ENCODE results near the gene TP73.

Gene TP73

GRCh38 chr1:3768811-3769390 is 116.6 kb downstream of the TP73 start:
- DNase-seq (ENCODE audit: low spot score), result no peak

DNA sequence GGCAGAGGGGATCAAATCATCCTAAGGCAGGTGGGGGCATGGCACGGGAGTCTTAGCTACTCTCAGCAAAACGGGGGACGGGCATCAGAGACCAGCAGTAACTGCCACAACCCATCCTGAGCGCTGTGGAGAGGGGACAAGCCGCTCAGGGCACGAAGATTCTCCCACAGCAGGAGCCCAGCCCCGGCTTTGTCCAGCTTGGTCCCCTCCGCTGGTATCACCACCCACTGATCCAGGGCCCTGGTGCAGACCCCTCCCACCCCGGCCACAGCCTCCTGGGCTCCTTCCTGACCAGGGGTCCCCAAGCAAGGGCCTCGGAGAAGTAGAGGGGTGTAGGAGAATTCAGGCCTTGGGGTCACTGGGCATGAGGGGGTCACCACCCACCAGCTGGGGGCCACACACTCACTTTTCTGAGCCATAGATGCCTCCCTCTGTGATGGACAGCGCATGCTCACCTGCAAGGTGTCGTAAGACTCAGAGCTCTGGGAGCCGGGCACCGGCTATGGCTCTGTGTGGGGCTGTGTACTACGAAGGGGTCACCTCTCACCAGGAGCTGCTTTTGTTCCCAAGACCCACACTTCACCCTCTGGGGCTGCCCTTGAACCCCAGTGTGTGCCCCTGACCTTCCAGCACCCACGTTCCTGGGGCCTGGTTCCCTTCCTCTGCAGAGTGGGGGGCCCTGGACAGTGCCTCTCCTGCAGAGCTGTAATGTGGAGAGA is 117.9 kb downstream of the TP73 start:
- DNase-seq (ENCODE audit: low spot score), result no peak

DNA sequence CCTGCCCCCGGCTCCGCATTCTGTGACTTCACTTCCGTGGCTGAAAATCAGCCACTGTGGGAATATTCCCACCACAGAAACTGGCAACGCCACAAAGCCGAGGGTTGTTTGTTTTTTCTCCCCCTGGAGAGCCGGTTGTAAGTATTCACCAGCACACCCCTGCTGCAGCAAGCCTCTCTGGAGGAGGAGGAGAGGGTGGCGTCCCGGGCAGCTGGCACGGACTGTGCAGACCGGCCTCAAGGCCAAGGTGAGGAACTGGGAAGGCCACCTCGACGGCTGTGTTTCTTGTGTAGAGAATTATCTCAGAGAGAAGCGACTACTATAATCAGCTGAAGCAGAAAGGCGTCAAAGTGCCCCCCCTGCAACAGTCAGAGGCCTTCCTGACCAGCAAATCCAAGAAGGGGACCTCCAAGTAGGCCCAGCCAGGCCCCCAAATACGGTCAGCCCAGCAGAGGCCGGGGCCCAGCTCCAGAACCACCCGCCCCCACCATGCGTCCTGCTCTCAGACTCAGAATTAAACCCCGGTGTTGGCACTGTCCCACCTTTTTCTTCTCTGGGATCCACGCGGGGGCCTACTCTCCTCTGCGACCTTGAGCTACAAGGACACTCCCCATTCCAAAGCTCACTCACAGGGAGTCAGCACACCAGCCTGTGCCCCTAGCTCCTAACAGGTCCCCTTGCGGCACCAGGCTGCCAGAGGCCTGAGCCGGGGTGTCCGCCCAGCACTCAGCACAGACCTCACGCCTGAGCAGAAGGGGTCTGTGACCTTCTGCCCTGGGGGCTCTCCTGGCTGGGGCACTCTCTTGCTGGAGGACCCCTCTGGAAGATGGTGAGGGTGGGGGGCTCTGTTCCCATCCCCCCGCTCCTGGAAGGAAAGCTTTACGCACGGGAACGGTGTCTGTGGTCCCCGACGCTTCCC is 119.1 kb downstream of the TP73 start:
- no peak for DNase-seq (ENCODE audit: low spot score)

DNA sequence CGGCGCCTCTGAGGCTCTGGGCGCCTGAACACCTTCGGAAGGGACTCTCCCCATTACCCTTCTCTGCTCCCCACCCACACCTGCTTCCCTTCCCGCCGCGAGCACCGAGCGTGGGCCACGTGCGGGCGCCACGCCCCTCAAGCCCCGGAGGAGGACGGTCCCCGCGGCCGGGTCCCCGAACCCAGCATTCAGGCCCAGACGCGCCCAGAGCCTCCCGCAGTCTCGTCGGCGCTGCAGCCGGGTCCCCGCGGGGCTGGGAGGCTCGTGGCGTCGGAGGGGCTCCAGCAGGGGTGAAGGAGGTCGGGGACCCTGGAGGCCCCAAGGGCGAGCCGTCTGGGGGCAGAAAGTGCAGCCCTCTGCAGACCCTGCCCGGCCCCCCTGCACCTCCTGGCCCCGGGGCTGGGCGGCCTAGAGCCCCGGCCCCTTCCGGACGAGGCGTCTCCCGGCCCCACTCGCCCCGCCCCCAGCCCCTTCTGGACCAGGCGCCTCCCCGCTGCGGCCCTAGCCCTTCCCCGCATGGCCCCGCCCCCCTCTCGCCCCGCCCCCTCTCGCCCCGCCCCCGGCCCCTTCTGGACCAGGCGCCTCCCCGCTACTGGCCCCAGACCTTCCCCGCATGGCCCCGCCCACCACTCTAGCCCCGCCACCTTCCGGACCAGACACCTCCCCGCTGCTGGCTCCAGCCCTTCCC is 119.9 kb downstream of the TP73 start:
- peak; percentile 86 for DNase-seq (ENCODE audit: low spot score)

GRCh38 chr1:3772715-3773571 is 120.6 kb downstream of the TP73 start, which contains the start of gene SMIM1:
Gene SMIM1 (plus strand): TSS chr1:3772749. CDS start chr1:3775374, 2,625 bp downstream.
- no peak for DNase-seq (ENCODE audit: low spot score)

DNA sequence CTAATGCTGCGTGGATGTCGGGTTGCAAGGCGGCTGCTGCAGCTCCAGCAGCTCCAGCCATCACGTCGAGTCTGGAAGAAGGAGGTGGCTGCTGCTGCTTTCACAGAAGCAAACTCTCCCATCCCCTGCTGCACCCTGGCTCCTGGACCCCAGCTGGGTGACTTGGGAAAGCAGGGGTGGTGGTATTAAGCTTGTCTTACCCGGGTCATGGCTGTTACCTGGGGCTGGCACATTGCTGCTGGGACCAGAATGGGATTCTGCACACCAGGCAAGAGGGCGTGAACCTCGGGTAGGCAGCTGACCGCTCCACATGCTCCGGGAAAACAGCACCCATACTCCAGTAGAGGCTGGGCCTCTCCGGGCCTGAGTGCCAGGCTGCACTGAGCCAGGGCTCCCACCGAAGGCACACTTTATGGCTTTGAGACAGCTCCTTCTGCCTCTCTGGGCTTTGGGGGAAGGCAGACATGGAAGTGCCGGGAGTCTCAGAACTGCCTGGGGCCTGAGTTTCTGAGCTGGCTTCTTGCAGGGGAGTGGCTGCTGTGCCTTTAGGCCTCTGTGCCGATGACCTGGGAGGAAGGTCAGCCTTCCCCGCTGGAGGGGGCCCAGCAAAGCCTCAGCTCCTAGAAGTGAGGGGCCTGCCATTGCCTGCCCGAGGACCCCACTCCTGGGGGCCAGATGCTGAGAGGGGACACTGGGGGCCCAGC is 121.4 kb downstream of the TP73 start:
- DNase-seq (ENCODE audit: low spot score), result no peak

DNA sequence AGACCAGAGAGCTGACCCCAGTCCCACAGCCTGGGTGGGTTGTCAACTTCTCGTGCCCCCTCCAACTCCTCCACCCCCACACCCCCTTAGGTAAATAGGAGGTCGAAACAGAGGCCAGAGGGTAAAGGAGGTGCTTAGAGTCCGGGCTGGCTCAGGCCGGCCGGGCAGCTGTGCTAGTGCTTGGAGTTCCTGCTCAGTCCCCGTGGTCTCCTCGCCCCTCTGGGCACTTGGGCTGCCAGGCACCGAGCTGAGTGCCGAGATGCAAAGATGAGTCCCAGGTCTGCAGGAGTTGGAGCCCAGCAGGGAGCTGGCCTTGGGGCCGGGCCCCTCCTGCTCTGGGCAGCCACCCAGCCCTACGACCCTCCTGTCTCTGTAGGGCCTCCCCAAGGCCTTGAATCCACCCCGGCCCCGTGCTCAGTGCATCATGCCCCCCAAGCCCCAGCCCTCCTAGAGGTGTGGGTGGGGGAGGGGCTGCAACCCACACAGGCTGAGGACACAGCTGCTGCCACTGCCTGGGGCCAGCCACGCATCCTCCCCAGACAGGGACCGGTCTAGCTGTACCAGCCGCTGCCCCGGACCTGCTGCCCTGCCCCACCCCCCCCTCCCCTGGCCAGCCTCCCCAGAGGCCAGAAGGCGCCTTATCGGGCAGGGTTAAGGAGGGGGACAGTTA is 122.1 kb downstream of the TP73 start:
- no peak for DNase-seq (ENCODE audit: low spot score)

- no peak for DNase-seq (ENCODE audit: low spot score)
Observed at GRCh38 chr1:3774946-3775489, 122.7 kb downstream of the TP73 start.

- peak; percentile 26 for DNase-seq (ENCODE audit: low spot score)
Observed at GRCh38 chr1:3775490-3776230, 123.3 kb downstream of the TP73 start.

- no peak for DNase-seq (ENCODE audit: low spot score)
Observed at GRCh38 chr1:3776231-3776961, 124.1 kb downstream of the TP73 start.

DNA sequence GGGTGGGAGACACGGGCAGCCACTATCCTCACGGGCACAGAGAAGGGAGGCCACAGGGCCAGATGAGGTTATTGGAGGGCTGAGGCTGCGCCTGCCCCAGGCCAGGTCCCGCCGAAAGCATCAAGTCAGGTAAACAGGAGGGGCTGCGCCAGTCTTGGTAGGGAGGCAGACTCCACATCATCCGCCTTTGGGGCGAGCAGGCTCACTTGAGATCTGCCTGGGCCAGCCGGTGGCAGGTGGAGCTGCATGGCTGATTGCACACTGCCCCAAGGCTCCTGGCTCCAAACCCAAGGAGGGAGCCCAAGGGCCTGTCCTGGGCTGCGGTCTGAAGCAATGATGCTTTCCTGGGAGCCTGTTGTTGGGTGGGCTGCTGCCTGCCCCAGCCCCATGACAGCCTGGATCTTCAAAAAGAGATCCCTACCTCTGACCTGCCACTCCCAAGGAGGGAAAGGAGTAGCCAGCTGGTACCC is 124.8 kb downstream of the TP73 start:
- DNase-seq (ENCODE audit: low spot score), result no peak

DNA sequence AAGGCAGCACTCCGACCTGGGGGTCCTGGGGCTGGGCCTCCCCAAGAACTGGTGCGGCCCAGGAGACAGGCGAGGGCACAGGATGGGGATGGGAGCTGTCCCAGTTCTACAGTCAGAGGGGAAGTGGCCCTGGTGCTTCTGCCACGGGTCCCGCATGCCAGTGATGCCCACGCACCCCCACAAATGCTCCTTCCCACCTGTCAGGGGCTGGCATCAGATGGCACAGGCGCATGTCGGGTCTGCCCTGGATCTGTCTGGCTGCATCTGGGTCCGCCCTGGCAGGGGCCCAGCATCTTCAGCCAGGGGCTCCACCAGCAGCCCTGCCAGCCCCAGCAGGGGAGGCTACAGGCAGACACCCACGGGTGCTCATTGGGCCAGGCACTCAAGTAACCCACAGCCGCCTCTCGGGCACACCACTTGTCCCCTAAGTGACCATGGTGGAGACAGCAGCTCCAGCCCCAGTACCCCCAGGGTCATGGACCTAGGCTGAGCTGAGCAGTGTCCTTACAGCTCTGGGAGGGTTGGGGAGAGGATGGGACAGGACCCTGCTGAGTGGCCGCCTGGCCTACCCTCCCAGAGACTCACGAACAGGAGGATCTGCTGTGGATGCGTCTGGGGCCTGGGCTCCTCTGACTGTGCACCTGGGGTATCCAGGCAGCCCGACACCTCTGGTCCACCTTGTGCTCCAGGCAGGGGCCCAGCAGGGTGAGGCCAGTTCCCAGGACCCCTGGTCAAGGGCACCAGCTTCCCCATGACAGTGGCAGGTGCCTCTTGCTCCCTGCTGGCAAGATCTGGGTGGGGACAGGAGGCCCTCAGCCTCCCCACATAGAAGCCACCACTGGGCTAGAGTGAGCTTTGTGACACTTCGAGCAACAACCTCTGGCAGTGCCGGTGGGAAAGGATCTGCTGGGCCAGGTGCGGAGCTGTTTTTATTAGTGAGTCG is 125.6 kb downstream of the TP73 start:
- no peak for DNase-seq (ENCODE audit: low spot score)

DNA sequence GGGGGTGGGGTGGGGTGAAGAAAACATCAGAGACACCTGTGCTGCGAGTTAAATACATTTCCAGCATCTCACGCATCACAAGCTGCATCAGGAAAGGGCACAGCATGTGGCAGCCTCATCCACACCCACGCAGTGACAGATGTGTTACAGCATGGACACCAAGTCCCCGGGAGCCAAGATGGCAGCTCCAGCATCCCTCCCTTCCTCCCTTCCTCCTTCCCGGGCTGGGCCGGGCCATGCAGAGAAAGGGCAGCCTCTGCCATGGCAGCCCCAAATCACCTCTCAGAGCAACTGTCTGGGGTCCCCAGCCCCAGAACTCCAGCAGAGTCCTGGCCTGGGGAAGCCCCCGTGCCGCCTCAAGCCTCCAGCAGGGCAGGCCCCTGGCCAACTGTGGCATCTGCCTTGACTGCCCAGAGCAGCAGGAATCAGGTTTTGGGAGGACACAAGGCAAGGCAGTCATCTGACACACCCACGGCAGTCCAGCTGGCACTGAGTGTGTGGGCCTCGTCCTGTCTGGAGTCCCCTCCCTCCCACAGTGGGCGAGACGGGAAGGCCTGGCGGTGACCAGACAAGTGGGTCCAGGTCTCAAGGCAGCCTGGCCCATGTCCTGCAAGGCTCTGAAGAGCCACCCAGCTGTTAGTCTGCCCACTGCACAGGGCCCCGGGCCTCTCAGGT is 126.4 kb downstream of the TP73 start:
- DNase-seq (ENCODE audit: low spot score), result no peak

DNA sequence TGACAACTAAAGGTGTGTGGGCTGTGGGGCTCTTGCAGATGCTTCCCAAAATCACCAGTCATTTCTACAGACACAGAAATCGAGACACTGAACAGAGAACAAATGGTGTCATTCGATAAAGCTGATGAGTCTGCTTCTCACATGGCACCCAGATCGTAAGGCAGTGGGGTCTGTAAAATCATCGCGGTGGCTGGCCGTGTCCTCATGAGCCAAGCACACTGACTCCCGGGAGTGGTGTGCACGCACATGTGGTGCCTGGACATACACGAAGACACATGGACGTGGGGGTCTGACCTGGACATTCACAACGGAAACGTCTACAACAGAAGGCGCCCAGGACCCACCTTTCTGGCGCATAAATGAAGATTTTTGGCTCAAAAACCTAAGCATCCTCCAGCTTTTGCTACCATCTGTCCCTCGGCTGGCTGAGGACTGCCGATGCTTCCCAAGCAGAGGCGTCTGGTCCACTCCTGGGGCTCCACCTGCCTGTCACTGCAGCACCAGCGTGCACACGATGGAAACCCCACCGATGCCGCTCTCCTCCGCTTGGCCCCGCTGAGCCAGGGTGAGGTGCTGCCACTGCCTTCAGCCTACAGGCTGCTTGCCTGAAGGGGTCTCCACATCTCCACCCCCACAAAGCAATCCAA is 127.1 kb downstream of the TP73 start:
- no peak for DNase-seq (ENCODE audit: low spot score)

- no peak for DNase-seq (ENCODE audit: low spot score)
Observed at GRCh38 chr1:3779912-3780416, 127.6 kb downstream of the TP73 start.

GRCh38 chr1:3780901-3781300 is 128.6 kb downstream of the TP73 start:
- DNase-seq (ENCODE audit: low spot score), result no peak
